Hematopoietic multipotent progenitor cell treated with erythropoietin and hydrocortisone succinate and interleukin-3 and kit ligand, for 6 days (in vitro differentiated cells): ENCODE results near the gene GPATCH8.
A peak's percentile ranks its signal among the peaks of the same experiment; 100 is the strongest.
"Not testable (repeated sequence)": the region's sequence is repeated elsewhere in the genome, so short reads cannot be mapped to it uniquely, and the experiment has no call there.

Experiments
- DNase-seq: peaks from one replicate; pipeline ENCODE4 v3.0.0-alpha.2; 2015

GPATCH8 gene

DNA sequence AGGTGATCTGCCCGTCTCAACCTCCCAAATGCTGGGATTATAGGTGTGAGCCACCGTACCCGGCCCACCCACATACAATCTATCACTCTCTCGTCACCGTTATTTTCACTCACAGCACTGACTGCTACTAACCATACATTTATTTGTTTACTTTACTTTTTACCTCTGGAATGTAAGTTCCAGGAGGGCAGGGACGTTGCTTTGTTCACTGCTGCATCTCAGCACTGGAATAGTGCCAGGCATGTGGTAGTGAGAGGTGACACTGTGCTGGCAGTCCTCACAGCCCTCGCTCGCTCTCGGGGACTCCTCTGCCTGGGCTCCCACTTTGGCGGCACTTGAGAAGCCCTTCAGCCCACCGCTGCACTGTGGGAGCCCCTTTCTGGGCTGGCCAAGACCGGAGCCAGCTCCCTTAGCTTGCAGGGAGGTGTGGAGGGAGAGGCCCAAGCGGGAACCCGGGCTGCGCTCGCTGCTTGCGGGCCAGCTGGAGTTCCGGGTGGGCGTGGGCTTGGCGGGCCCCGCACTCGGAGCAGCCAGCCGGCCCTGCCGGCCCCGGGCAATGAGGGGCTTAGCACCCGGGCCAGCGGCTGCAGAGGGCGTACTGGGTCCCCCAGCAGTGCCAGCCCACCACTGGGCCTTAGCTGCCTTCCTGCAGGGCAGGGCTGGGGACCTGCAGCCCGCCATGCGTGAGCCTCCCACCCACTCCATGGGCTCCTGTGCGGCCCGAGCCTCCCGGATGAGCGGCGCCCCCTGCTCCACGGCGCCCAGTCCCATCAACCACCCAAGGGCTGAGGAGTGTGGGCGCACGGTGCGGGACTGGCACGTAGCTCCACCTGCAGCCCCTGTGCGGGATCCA, 134.6 kb downstream of the GPATCH8 start:
- DNase-seq, result not testable (repeated sequence)

DNA sequence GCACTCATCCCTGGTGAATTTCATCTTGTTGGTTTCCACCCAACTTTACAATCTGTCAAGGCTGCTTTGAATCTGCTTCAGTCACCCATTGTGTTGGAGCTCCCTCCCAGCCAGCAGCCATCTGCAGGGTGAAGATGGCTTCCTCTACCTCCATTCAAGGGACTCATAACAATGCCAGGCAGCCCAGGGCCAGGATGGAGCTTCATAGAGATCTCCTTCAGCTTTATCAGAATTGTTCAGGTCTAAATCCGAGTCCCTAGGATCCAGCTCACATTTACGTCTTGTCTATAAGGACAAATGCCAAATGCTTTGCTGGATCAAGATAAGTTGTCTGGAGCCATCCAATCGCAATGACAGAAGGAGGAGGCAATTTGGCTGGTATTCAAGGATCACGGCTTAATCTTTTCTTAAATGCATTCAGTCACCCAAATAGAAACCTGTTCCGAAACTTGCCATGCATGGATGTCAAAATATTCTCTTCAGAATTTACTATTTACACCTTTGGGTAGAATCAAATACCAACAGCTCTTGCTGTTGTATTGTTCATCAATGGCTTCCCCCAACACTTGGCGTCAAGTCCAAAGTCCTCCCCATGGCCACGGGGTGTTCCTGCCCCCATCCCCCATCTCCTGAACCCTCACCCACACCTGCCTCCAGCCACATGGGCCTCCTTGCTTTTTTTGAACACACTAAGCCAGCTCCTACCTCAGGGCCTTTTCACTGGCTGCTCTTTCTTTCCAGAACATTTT, 135.8 kb downstream of the GPATCH8 start:
- DNase-seq, result peak; percentile 78

DNA sequence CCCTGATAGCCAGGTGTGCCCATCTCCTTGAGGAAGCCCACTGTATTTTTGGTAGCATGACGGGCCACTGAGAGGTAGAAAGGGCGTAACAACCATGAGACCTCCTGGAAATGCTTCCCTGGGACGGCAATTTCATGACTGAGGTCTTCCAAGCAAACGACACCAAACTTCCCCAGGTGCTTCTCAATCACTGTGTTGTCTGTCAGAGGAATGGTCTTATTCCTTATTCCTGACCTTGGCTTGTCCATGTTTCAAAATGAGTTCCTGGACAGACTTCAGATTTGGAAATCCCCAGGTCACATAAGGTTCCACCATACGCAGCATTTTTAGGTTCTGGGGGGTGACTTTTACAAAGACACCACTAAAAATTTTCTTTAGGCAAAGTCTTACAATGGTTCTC, 138.2 kb downstream of the GPATCH8 start:
- DNase-seq, result not testable (repeated sequence)

DNA sequence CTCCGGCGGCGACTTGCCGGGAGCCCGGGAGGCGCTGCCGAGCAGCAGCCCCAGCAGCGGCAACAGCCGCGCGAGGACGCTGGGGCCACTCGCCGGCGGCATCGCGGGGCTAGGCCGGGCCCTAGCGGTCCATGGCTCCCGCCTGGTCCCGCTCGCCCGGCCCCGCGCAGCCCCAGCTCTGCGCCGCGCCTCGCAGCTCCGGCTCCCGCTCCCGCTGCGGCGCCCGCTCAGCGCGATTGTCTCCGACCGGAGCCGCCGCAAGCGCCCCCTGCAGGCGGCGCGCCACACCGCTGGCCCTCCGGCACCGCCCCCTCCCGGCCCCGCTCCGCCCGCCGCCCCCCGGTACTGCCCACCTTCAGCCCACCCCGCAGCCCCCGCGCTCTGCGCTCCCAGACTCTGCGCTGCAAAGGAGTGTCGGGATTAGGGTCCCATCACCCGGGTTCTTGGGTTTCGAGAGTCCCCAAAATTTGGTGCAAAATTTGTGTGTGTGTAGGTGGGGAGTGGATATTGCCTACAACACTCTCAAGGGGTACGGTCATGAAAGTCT, 139.5 kb downstream of the GPATCH8 start, which contains the start of gene FAM171A2:
FAM171A2 (minus strand) TSS at position 241 of the 547 bp plus-strand sequence; CDS start at position 102, 139 bp downstream.
- peak; percentile 72 for DNase-seq

DNA sequence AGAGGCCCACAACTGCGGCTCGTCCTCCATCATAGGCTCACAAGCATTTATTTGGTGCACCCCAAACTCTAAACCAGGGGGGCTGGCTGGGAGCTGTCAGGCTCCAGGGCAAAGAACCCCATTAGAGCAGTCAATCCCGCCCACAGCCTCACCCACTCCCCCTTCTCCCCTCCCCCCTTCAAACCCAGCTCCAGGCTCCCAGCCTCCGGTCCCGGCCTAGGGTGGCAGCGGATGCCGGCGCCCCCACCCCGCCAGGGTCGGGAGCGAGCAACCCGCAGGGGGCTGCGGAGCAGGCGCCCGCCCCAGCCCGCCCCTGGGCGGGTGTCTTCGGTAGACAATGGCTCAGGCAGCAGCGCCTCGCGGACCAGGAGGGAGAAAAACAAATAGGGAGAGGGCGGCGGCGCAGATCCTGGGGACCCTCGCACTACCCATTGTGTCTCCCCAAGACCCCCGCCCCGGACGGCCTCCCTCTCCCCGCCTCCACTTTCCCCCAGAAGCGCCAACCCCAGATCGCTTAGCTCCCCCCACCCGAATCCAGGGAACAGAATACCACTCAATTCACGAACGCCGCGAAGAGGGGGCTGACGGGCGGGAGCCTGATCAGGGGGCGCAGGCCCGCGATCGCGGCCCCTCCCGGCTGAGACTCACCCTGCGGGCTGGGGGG, 140.1 kb downstream of the GPATCH8 start:
- DNase-seq, result peak; percentile 42

DNA sequence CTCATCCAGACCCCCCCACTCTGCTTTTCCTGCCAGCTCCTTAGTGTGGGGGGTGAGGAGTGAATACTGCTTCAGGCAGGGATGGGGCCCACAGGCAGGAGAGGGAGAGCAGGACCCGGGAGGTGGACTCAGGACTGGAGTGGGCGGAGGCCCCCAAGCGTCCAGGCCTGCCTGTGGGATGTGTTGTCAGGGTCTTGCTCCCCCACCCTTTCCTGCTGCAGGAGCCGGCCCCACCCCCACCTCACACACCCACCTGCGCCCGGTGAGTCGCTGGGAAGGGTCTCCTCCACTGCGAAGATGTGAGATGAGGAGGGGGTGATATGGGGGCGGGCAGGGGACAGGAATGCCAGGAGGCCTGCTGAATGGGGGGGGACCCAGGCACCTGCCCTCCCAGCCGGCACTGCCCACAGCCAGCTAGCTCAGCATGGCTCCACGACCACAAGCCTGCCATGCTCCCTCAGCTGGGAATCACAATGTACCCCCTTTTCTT, 140.7 kb downstream of the GPATCH8 start:
- DNase-seq, result no peak

DNA sequence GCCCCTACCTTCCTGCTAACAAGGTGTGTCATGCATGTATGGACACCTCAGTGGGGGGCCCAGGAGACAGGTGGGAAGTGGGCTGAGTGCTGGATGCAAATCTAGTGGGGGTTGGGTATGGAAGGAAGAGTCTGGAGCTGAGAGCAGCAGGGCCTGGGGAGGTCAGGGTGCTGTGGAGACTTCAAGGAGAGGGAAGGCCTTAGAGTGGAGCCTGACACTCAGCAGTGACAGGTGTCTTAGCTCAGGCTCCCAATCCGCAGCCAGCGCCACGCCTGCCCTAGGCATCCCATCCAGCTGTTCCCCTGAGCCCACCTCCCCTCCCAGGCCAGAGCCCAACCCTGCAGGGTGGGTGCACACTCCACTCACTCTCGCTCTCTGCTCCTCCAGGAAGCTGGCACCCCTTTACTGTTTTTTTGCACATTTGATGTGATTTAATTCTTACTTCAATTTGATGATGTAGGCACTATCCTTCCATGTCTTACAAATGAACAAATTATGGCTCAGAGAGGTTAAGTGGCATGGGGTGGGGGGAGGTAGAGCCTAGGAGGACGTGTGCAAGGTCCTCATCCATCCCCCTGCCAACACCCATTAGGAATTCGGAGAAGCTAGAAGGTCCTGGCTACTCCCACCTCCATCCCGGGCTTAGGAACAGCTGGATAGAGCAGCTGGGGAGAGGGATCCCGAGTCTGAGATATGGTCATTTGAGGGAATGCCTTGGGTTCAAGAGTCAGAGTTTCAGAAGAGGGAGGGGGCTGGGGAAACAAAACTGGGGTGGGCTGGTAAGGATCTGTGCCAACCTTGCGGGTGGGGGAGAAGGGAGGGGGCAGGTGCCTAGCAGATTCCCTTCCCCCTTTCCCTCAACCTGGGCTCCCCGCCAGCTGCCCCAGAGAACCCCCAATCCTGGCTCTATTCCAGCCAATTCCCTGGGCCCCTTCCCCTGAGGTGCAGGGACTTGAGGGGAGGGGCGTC, 141.6 kb downstream of the GPATCH8 start:
- DNase-seq, result no peak

DNA sequence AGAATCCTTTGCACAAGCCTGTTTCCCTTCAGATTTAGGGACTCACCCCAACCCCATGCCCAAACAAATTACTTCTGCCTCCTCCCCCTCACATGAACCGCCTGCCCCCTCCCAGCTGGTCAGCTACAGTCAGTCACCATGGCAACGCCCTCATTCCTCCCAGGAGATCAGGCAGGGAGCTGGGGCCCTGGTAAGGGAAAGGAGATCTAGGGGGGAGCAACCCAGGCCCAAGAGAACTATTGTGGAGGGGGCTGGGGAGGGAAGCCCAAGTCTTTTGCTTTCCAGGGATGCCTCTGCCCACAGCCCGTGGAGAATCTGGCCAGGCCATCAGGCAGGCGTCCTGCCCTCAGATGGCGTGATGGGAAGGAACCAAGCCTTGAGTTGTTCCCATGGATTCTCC, 142.4 kb downstream of the GPATCH8 start:
- no peak for DNase-seq

DNA sequence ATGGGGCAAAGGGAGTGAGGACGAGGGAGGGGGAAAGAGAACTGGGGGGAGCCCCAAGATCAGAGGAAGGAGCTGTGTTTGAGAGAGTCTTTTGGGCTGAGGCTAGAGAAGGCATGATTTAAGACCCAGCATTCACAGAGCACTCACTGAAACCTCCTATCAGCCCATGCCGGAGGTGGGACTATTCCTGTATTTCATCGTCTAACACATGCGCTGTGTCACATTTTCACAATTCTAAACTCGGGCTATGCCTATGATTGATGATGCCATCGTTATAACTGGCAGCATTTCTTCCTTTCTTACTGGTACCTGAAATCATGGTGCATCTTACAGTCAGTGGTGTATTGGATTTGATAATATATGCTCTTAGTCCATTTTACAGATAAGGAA, 143.1 kb downstream of the GPATCH8 start:
- no peak for DNase-seq

DNA sequence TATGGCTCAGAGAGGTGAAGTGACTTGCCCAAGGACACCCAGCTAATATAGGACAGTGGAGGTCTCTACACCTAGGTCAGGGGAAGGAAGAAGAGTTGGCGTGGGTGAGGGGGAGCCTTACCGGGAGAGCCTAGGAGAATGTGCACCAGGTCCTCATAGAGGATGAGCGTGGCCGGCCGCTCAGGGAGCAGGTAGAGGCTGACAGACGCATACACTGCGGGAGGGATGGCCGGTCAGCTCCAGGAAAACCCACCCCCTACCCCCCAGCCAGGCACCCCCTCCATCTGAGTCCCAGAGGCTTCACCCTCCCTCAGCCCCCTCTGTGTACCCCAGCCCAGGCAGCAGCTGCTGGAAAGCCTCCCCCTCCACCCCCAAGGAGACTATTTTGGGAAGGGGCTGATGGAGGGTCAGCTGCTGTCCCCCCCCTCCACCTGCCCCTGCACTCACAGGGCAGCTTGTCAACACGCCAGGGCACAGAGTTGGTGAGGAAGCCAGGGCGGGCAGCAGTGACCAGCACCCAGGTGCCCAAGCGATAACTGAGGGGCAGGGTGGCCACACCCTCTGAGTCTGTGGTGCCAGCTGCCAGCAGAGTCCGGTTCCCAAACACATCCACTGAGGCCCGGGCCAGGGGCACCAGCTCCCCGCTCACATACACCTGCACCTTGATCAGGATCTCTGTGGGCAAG, 143.6 kb downstream of the GPATCH8 start:
- DNase-seq, result no peak

DNA sequence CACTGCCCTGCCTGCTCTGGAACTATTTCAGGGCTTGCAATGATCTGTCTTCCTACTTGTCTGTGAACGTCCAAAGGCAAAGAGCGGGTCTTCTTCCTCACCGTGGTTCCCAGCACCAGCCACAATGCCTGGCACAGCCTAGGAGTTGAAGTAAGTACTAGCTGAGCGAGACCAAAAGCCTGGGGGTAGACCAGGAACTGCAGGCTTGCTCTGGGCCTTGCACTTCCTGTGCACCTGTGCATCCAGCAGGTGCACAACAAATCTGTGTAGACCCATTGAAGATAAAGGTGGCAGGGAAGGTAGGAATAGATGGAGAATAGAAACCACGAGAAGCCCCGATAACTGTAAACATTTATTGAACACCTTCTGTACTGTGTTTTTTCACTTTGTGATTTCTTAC, 144.2 kb downstream of the GPATCH8 start:
- DNase-seq, result no peak

DNA sequence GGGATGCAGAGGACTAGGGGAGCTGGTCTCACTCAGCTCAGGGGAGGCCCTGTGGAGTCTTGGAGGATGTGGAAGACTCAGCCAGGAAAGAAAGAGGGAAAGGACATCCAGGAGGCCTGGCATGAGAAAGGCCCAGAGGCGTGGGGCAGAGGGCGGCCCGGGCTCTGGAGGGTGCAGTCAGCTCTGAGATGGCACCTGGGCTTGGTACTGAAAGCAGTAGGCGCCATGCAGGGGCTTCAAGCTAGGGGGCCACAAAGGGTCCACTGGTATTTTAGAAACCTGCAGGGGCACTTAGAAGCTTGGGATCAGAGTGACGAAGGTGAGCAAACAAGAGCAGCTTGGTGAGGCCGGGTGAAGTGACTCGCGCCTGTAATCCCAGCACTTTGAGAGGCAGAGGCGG, 145.1 kb downstream of the GPATCH8 start:
- DNase-seq, result no peak

DNA sequence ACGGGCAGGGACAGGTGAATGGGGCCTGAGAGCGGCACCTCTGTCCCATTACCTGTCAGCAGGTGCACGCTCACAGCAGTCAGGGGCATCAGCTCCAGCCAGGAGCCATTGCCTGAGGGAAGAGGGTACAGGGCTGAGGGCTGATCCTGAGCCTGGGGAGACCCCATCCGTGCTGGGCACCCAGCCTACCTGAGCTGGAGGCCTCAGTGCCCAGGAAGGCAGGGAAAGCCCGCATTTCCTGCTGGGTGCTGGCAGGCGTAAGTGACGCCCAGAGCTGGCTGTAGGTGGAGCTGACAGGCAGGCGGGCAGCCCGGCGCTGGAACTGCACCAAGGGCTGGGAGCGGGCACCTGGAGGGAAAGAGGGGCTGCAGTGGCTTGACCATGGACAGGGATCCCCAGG, 147.0 kb downstream of the GPATCH8 start:
- DNase-seq, result no peak

DNA sequence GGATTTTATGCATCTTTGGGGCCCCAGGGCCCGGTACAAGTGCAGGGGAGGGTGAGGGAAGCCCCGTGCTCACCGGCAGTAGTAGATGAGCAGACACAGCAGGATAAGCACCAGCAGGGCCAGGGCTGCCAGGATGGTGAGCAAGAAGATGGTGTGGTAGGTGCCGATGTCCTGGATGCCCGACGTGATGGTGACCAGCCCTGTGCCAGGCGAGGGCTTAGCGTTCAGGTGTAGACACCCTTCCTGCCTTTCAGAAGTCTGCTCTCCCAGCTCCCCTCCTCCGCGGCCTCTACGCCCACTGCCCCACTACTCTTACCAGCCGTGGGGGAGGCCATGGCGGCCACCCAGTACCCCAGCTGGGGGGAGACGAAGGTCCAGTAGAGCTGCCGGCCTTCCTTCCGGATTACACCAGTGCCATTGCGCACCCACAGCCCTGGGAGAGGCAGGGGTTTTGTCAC, 147.5 kb downstream of the GPATCH8 start:
- no peak for DNase-seq

DNA sequence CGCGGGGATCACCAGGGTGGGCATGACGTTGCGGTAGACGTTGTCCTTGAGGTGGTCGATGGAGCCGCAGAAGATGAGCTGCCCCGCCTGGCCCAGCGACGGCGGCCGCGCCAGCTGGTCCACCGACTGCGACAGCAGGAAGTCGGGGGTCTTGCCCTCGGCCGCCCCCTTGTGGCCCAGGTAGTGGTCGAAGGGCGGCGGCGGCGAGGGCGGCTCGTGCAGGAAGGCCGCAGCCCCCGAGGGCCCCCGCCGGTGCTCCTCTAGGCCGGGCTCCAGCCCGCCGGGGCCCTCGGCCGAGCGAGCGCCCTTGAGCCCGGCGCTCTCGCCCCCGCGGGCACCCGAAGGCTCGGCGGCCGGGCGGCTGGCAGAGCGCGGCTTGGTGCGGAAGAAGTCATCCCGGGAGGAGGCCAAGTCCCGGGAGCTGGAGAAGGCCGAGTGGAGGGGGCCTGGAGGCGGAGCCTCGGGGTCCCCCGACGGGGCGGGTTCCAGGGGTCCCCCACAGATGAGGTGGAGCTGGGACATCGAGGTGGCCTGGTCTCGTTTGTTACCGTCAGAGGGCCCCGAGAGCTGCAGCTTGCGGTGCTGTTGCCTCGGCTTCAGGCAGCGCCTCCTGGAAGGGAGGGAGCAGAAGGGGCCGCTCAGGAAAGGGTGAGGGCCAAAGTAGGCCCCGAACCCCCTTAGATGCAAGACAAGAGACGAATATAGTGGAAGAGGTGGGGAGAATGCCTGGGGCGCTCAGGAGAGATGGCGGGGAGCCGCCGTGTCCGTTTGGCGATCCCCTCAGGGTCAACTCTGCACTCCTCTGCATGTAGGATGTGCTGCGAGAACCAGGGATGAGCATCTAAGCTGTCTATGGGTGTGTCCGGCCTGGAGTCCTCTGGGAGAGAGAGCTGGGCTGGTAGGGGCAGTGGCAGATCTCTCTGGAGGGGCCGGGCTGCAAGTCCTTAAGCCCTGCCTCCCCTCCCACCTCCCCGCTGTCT, 148.3 kb downstream of the GPATCH8 start:
- peak; percentile 70 for DNase-seq

DNA sequence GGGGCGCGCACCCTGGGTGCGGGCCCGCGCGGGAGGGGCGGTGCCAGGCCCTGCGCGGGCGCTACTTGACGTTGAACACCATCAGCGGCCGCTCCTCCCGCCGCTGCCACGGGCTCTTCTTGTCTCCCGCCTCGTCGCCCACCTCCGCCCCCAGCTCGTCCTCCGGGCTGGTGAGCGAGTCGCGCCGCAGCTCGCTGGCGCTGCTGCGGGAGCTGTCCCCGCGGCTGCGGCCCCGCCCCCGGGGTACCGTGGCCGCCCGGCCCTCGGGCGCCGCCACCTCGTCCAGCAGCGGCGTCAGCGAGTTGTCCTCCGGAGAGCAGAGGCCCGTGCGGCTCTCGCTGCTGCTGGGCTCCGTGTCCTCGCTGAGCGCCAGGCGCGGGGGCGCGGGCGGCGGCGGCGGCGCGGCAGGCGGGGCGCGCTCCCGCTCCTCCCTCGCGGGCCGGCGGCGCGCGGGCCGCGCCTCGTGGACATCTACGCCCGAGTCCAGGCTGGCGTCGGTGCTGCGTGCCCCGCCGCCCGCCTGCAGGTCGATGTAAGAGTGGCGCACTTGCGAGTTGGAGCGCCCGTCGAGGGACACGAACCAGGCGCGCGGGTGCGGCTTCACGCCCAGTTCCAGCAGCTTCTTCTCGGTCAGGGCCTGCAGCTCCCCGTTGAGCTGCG, 149.4 kb downstream of the GPATCH8 start:
- peak; percentile 44 for DNase-seq

DNA sequence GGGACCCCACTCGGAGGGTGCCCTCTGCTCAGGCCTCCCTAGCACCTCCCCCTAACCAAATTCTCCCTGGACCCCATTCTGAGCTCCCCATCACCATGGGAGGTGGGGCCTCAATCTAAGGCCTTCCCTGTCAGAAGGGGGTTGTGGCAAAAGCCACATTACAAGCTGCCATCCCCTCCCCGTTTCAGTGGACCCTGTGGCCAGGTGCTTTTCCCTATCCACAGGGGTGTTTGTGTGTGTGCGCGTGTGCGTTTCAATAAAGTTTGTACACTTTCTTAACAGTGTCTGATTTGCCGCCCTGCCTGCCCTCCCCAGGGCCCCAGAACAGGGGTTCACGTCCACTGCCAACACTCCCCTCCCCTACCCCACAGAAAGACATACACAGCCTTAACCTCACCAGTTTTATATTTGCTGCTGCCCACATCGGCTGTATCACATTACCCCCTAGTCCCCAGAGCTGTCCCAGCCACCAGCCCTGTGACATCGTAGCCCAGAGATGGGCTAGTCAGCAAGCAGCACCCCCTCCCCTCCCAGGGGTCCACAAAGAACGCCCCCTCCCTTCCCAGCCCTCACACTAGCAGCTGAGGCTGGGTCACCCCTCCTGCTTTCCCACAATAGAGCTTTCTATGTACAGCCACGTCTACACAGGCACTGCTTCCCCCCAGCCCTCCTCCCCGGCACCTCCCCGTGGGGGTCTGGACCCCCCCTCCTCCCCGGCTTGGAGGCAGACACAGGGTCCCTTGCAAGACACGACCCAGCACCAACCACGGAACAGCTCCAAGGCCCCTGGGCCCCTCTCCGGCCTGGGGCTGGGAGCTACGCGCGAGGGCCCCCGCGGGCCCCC, 150.2 kb downstream of the GPATCH8 start:
- no peak for DNase-seq
